ENCODE results near the gene MFSD12.

GRCh38 chr19:3528080-3528479, 29.3 kb downstream of the MFSD12 start:
- TF ChIP-seq CTCF (IDR thresholded peaks at IDR 0.05; ENCODE audit: poor library complexity, severe bottlenecking) = no peak
- TF ChIP-seq EP300 (conservative IDR thresholded peaks at IDR 0.05; ENCODE audit: poor library complexity, severe bottlenecking) = no peak
- TF ChIP-seq EZH2 (IDR thresholded peaks at IDR 0.05; ENCODE audit: borderline replicate concordance, insufficient read depth, low read length, poor library complexity, severe bottlenecking) = no peak
